Activated CD8-positive, alpha-beta memory T cell treated with anti-CD3 and anti-CD28 coated beads for 4 hours (primary cell): ENCODE data around the gene XXYLT1.
"Not testable (repeated sequence)": the region's sequence is repeated elsewhere in the genome, so short reads cannot be mapped to it uniquely, and the experiment has no call there.

Source experiments
- DNase-seq, 2 donors: peaks; one replicate each; pipeline ENCODE4 v3.0.0-alpha.2; 2020; ENCODE audit warnings: low read depth in 2 of 2

XXYLT1 gene

DNA sequence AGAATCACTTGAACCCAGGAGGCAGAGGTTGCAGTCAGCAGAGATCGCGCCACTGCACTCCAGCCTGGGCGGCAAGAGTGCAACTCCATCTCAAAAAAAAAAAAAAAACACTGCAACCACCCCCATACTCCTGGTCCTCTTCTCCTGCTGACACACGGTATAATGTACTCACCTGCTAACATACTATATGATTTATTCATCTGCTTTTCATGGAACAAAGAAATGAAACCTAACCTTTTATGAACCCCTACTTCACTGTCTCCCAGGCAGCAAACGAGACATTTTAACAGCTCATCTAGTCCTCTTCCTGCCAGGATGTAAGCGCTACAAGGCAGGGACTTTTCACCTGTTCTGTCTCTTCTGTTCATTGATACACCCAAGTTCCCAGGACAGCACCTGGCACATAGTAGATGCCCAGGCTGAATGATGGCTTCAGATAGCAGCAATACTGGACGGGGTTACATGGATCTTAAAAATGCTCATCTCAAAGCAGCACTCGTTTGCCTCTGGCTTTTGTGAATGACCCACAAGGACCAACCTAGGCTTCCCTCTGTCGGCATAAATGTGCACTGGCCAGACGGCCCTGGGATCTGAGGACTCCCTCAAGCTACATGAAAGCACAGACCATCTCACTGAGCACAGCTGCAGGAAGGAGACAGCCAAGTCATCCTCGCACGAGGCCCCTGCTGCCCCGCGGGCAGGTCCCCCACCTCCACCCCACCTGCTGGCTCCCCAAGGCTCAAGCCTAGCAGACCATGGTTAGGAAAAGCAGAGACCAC lies 20.3 kb downstream of the XXYLT1 start:
- DNase-seq: no peak

DNA sequence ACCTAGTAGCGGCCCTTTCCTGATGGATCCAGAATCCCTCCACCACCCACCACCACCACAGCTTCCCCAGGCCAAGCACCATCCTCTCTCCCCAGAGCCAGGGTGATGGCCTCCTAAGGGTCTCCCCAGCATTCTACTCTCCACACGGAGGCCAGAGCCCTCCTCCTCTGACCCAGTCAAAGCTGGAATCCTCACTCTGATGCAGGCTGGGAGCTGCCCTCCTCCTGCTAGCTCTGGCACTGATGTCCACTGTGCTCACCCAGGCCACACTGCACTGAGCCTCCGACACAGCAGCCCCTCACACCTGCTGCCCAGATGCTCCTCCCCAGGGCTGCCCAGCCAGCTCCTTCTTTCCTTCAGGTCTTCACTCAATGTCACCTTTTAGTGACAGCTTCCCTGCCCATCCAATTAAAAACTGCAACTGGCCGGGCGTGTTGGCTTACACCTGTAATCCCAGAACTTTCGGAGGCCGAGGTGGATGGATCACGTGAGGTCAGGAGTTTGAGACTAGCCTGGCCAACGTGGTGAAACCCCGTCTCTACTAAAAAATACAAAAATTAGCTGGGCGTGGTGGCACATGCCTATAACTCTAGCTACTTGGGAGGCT lies 21.0 kb downstream of the XXYLT1 start:
- DNase-seq: no peak

GRCh38 chr3:195249057-195249770 lies 21.7 kb downstream of the XXYLT1 start:
- no peak for DNase-seq

DNA sequence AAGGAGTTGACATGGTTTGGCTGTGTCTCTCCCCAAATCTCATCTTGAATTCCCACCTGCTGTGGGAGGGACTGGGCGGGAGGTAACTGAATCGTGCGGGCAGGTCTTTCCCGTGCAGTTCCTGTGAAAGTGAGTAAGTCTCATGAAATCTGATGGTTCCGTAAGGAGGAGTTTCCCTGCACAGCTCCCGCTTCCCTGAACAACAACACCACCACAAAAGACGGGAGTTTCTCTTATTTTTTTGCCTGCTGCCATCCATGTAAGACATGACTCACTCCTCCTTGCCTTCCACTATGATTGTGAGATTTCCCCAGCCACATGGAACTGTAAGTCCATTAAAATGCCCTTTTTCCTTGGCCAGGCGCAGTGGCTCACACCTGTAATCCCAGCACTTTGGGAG lies 22.7 kb downstream of the XXYLT1 start:
- no peak for DNase-seq

DNA sequence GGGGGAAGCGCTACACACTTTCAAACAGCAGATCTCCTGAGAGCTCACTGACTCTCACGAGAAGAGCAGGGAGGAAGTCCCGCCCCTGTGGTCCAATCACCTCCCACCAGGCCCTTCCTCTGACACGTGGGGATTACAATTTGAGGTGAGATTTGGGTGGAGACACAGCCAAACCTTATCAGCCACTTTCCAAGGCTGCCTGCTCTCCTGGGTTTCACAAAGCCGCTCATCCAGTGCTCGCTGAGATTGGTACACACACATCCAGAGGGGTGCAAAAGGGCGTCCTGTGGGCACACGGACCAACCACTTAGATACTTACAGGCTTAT lies 23.1 kb downstream of the XXYLT1 start:
- no peak for DNase-seq

DNA sequence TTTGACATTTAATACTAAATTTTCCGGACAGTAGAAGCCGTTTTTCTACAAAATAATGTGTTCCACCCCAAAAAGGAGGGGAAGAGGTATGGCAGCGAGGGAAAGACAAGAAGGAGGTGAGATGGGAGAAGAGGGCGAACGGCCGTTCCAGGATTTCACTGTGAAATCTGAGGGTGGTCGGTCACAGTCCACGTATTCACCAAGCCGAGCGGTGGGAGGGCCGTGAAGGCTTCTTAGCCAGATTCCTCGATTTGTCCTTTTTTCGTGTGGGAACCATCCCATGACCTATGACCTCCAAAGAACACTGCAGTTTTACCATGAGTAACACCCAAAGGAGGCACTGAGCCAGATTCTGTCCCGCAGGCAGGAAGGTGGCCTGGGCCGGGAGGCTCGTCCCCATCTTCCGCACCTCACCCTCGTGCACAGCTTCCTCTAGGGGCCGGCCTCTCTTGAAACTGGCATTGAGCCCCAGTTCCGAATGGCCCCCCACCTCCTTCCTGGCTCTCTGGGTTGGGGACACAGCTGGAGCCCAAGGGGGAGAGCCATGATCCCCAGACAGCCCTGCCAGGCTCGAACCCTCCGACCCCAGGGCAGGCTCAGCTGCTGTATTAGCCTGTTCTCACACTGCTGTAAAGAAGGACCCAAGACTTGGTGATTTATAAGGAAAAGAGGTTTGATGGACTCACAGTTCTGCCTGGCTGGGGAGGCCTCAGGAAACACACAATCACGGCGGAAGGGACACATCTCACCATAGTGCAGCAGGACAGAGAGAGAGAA lies 23.7 kb downstream of the XXYLT1 start:
- DNase-seq: no peak

- no peak for DNase-seq
Measured at GRCh38 chr3:195246581-195246995, 24.4 kb downstream of the XXYLT1 start.

DNA sequence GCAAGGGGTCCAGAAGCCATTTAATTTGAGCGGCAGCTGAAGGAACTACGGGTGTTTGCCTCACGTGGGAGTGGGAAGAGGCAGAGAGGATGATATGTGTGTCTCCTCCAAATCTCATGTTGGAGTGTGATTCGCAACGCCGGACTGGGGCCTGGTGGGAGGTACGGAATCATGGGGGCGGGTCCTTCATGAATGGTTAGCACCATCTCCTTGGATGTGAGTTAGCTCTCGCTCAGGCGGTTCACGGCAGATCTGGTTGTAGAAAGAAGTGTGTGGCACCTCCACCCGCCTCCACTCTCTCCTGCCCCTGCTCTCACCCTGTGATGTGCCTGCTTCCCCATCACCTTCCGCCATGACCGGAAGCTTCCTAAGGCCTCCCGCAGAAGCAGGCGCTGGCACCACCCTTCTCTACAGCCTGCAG lies 25.4 kb downstream of the XXYLT1 start:
- no peak for DNase-seq

- DNase-seq: no peak
Measured at GRCh38 chr3:195241592-195242355, 29.2 kb downstream of the XXYLT1 start.

- DNase-seq: no peak
Measured at GRCh38 chr3:195240939-195241338, 30.0 kb downstream of the XXYLT1 start.

GRCh38 chr3:195240171-195240701 lies 30.7 kb downstream of the XXYLT1 start:
- DNase-seq: no peak

GRCh38 chr3:195239121-195239520 lies 31.8 kb downstream of the XXYLT1 start:
- no peak for DNase-seq

- DNase-seq: no peak
Measured at GRCh38 chr3:195238586-195239118, 32.3 kb downstream of the XXYLT1 start.

DNA sequence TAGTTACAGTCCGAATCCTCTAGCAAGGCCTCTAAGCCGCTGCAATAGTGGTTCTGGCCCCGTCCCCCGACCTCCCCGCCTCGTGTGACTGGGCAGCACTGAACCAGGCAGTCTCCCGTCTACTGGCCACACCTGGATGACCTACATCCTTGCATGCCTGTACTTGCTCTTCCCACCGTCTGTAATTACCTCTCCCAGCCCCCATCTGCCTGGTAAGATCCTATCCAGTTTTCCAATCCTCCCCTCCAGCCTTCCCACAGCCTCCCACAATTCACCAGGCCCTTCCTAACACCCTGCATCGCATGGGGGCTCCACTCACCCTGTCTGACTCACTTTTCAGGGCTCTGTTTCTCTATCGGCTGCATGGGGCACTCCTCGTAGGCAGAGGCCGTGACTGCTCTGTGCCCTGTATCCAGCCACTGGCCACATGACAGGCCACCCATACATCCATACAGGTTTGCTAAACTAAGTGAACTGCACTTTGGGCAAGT lies 32.8 kb downstream of the XXYLT1 start:
- DNase-seq: no peak

DNA sequence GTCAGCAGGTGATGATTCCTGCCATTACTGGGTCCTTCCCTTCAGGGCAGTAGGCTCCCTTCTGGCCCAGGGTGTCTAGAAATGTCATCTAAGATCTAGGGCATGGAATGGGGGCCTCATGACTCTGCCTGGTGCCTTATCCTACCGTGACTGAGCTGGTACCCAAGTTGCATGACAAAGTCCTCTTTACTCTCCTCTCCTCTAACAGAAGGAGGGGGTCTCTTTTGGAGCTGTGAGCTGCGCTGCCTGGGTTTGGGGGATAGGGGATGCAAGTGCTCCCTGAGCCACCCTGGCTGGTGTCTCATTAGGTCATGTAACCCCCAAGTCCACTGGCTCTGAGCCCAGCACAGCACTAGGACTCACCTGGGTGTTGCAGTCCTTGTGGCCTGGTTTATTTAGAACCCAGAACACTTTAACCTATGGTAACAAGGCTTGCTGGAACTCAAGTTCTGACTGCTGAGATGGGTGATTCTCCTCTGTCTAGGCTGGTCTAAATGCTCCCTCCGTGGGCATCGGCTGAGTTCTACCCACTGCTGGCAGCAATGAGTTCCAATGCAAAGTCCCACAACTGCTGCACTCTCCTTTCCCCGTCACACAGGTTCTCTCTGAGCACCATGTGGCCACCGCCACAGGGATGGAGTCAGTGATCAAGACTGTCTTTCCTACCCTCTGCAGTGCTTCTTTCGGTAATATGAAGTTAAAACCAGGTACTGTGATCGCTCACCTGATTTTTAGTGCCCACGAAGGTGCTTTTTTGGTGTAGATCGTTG lies 34.0 kb downstream of the XXYLT1 start:
- no peak for DNase-seq

GRCh38 chr3:195236076-195236798 lies 34.7 kb downstream of the XXYLT1 start:
- DNase-seq: no peak

DNA sequence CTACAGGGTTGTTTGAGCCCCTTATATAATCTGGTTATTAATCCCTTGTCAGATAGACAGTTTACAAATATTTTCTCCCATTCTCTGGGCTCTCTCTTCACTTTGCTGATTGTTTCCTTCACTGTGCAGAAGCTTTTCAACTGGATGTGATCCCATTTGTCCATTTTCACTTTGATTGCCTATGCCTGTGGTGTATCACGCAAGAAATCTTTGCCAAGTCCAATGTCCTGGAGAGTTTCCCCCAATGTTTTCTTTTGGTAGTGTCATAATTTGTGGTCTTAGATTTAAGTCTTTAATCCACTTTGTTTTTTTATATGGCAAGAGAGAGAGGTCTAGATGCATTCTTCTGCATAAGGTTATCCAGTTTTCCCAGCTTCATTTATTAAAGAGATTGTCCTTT lies 40.7 kb downstream of the XXYLT1 start:
- no peak for DNase-seq

GRCh38 chr3:195228886-195229285 lies 42.1 kb downstream of the XXYLT1 start:
- DNase-seq: not testable (repeated sequence)

- no peak for DNase-seq
Measured at GRCh38 chr3:195227871-195228270, 43.1 kb downstream of the XXYLT1 start.
